ENCODE measurements around the gene MIA2.

- TF ChIP-seq GATA2 (IDR thresholded peaks at IDR 0.05; ENCODE audit: low read depth, low read length) (no peak), GATA3 (IDR thresholded peaks at IDR 0.05; ENCODE audit: low read depth, low read length) (no peak)
These were observed 7.9 kb downstream of the MIA2 start for GRCh38 chr14:39241637-39242036.
